ENCODE measurements around the gene OR6C2.
"Not testable (repeated sequence)": the region's sequence is repeated elsewhere in the genome, so short reads cannot be mapped to it uniquely, and the experiment has no call there.

Gene OR6C2

DNA sequence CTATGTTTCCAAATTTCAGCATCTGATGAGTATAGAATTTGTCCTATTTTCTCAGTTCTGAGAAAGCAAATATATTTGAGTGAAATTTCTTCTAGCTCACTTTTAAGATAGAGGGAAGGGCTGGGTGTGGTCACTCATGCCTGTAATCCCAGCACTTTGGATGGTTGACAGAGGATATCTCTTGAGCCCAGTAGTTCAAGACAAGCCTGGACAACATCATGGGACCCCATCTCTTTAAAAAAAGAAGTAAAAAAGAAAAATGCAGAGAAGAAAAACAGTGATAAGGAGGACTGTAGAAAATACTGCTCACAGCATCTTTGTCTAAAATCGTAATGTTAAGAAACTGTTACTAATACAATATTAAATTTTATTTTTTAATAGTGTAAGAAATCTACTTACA lies 28.4 kb downstream of the OR6C2 start:
- no peak for DNase-seq (ENCODE audit: low read depth)

DNA sequence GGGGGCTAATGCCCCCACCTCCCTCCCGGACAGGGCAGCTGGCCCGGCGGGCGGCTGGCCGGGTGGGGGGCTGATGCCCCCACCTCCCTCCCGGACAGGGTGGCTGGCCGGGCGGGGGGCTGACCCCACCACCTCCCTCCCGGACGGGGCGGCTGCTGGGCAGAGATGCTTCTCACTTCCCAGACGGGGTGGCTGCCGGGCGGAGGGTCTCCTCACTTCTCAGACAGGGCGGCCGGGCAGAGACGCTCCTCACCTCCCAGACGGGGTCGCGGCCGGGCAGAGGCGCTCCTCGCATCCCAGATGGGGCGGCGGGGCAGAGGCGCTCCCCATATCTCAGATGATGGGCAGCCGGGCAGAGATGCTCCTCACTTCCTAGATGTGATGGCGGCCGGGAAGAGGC lies 35.3 kb downstream of the OR6C2 start:
- not testable (repeated sequence) for DNase-seq (ENCODE audit: low read depth)

DNA sequence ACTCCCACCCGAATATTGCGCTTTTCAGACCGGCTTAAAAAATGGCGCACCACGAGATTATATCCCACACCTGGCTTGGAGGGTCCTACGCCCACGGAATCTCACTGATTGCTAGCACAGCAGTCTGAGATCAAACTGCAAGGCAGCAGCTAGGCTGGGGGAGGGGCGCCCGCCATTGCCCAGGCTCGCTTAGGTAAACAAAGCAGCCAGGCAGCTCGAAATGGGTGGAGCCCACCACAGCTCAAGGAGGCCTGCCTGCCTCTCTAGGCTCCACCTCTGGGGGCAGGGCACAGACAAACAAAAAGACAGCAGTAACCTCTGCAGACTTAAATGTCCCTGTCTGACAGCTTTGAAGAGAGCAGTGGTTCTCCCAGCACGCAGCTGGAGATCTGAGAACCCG lies 40.4 kb downstream of the OR6C2 start:
- not testable (repeated sequence) for DNase-seq (ENCODE audit: low read depth)

DNA sequence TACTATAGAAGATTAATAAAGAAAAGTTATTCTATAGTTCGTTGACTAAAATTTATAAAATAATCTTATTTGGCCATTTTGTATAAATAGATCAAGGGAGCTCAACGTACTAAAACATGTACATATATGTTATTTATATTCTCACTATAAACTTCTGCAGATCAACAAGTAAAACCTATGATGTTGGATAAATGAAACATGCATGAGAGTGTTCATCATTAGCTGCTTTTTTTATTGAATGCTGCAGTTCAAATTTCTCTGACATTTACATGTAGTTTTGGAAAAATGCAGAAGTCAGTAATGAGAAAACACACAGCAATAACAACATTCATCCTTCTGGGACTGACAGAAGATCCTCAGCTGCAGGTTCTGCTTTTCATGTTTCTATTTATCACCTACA lies 48.2 kb downstream of the OR6C2 start, which contains the start of gene OR6C68:
TSS of gene OR6C68 (plus strand) at position 301 of the 400 bp plus-strand sequence. CDS start at position 301, 0 bp downstream.
- no peak for DNase-seq (ENCODE audit: low read depth)

DNA sequence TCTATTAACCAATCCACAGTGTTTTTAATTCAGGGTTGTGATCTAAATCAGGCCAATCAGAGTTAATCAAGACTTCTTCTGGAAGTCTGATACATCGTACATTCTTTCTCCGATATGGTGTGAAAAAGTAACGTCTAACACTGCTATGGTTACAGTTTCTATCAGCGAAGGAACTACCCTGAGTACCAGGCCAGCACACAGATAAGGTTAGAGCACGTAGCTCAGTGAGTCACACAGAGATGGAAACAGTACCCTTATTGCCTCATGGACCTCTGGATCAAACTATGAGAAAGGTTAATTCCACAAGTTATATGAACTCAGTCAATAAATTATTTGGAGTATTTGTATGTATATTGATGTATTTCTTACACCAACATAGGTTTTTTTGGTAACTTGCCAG lies 51.6 kb downstream of the OR6C2 start:
- DNase-seq (ENCODE audit: low read depth), result no peak

DNA sequence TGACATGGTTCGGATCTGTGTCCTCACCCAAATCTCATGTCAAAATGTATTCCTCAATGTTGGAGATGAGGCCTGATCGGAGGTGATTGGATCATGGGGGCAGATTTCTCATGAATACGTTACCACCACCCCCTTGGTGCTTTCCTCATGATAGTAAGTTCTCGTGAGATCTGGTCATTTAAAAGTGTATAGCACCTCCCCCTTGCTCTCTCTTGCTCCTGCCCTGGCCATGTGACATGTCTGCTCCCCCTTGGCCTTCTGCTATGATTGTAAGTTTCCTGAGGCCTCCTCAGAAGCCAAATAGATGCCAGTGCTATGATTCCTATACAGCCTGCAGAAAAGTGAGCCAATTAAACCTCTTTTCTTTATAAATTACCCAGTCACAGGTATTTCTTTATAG lies 55.4 kb downstream of the OR6C2 start:
- no peak for DNase-seq (ENCODE audit: low read depth)

DNA sequence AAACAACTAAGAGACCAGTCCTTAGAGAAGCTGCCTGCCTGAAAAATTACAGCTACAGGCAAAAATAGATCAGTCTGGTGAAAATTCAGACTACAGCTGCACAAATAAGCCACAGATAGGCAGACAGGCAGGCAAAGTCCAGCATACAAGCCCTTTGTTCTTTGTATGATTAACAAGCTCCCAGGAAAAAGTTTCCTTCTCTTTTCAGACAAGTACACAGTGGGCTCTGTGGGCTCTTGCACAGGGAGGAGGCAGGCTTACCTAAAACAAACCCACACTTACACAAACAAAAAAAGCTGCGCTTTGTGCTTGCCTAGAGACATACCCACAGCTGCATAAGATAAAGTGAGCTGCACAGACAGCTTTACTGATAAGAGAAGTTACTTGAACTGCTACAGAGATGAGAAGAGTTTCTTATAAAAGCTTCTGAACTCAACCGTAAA lies 56.0 kb downstream of the OR6C2 start:
- DNase-seq (ENCODE audit: low read depth), result no peak

DNA sequence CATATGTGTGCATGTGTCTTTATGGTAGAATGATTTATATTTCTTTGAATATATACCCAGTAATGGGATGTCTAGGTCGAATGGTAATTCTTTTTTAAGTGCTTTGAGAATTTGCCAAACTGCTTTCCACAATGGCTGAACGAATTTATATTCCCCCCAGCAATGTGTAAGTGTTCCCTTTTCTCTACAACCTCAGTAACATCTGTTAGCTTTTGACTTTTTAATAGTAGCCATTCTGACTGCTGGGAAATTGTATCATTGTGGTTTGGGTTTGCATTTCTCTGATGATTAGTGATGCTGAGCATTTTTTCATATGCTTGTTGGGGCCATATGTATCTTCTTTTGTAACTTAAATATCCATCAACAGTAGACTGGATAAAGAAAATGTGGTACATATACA lies 57.7 kb downstream of the OR6C2 start:
- DNase-seq (ENCODE audit: low read depth), result no peak
